H1 (cell line): ENCODE data around the gene ARHGEF40. TPM values are rescaled to one million over a fixed set of nuclear protein-coding genes. Genes with fewer than 3 reads are reported as not detected.

Experiments used
- CTCF ChIA-PET: fragments of 300-600 bp; sonication (Branson Sonifier 250); formaldehyde crosslinking; loops from one replicate; lab custom pipeline; 2021; ENCODE audit not compliant: partially characterized antibody; lab: Charles Lee
- POLR2A ChIA-PET: fragments of 300-600 bp; sonication (Branson Sonifier 250); formaldehyde crosslinking; loops from one replicate; lab custom pipeline; 2021; ENCODE audit warnings: inconsistent platforms; ENCODE audit not compliant: partially characterized antibody; lab: Charles Lee
- DNase-seq, 2 experiments: peaks; one replicate each; pipeline versions ENCODE4 v3.0.0 to v3.0.0-alpha.2; 2010 to 2022; ENCODE audit warnings: low spot score in 2 of 2, low read depth in 1 of 2, mixed read lengths in 1 of 2
- FAIRE-seq: peaks from 2 replicates; lab custom pipeline; 2011; peaks lifted over from hg19 to GRCh38; lab: Jason Lieb, UNC
- H2AFZ ChIP-seq: 2 replicates; pipeline ENCODE4 v1.8.1; 2012; ENCODE audit warnings: low read length, inconsistent platforms
- H2AK5ac ChIP-seq: 2 replicates; pipeline ENCODE4 v1.6.1; 2013; ENCODE audit warnings: low read depth, low read length
- H2BK120ac ChIP-seq: replicated peaks from 2 replicates; pipeline ENCODE3; 2013; ENCODE audit warnings: low read depth, low read length, inconsistent platforms
- H2BK12ac ChIP-seq: 2 replicates; pipeline ENCODE4 v1.6.1; 2013; ENCODE audit warnings: low read depth, low read length
- H2BK15ac ChIP-seq: 2 replicates; pipeline ENCODE4 v1.6.1; 2013; ENCODE audit warnings: low read length
- H2BK20ac ChIP-seq: 2 replicates; pipeline ENCODE4 v1.6.1; 2013; ENCODE audit warnings: low read length
- H2BK5ac ChIP-seq: 2 replicates; pipeline ENCODE4 v1.6.1; 2013; ENCODE audit warnings: low read depth, low read length
- H3K14ac ChIP-seq: 2 replicates; pipeline ENCODE4 v1.6.1; 2013; ENCODE audit warnings: inconsistent platforms; ENCODE audit not compliant: insufficient read length
- H3K18ac ChIP-seq: 2 replicates; pipeline ENCODE4 v1.6.1; 2013; ENCODE audit warnings: low read length; ENCODE audit errors: extremely low read depth
- H3K23ac ChIP-seq: 2 replicates; pipeline ENCODE4 v1.6.1; 2013; ENCODE audit warnings: inconsistent platforms; ENCODE audit not compliant: insufficient read length
- H3K23me2 ChIP-seq: 2 replicates; pipeline ENCODE4 v1.6.1; 2013; ENCODE audit warnings: low read depth, low read length
- H3K27ac ChIP-seq: 2 replicates; pipeline ENCODE4 v1.6.1; 2011; ENCODE audit warnings: low read depth, low read length, inconsistent platforms
- H3K27me3 ChIP-seq, 4 experiments: replicated peaks in 1 of 4; 1 replicate in 1 of 4; 2 replicates in 3 of 4; pipeline versions ENCODE4 v1.6.1 to v1.8.1; 2011 to 2013; ENCODE audit warnings: low read length in 3 of 4, mild to moderate bottlenecking in 3 of 4, inconsistent platforms in 2 of 4, mixed read lengths in 2 of 4, moderate library complexity in 1 of 4; ENCODE audit not compliant: control insufficient read depth in 3 of 4, insufficient read depth in 3 of 4; ENCODE audit errors: extremely low read depth in 1 of 4
- H3K36me3 ChIP-seq, 4 experiments: 2 replicates each; pipeline versions ENCODE4 v1.6.1 to v1.8.1; 2011 to 2013; ENCODE audit warnings: mild to moderate bottlenecking in 4 of 4, low read length in 3 of 4, moderate library complexity in 2 of 4, control low read depth in 1 of 4, inconsistent platforms in 1 of 4; ENCODE audit not compliant: insufficient read depth in 4 of 4, control insufficient read depth in 2 of 4
- H3K4ac ChIP-seq: replicated peaks from 2 replicates; pipeline ENCODE3; 2013; ENCODE audit warnings: low read length, low read depth, mixed read lengths, inconsistent platforms; ENCODE audit not compliant: insufficient read length
- H3K4me1 ChIP-seq, 4 experiments: replicated peaks in 1 of 4; 1 replicate in 1 of 4; 2 replicates in 3 of 4; pipeline versions ENCODE4 v1.6.1 to v1.8.1; 2011 to 2013; ENCODE audit warnings: low read length in 3 of 4, inconsistent platforms in 2 of 4, mixed read lengths in 1 of 4; ENCODE audit not compliant: insufficient read depth in 4 of 4, control insufficient read depth in 3 of 4
- H3K4me2 ChIP-seq, 2 experiments: 2 replicates each; pipeline versions ENCODE4 v1.6.1 to v1.8.1; 2011 to 2013; ENCODE audit warnings: low read depth in 2 of 2, low read length in 2 of 2, control low read depth in 1 of 2, inconsistent platforms in 1 of 2, mild to moderate bottlenecking in 1 of 2; ENCODE audit not compliant: insufficient read depth in 1 of 2
- H3K4me3 ChIP-seq, 4 experiments: fragments of 200-600, 300-600 bp in 1 of 4; sonication (generic), shearing (Covaris generic), sonication (Bioruptor Twin) in 1 of 4; 2 replicates each; pipeline versions ENCODE4 v1.5.1 to v1.8.1; 2011 to 2016; ENCODE audit warnings: low read length in 4 of 4, low read depth in 3 of 4, control low read depth in 2 of 4, inconsistent platforms in 2 of 4, mild to moderate bottlenecking in 2 of 4, mixed read lengths in 1 of 4, moderate library complexity in 1 of 4; ENCODE audit not compliant: insufficient read depth in 2 of 4; ENCODE audit errors: extremely low read depth in 1 of 4
- H3K56ac ChIP-seq: replicated peaks from 2 replicates; pipeline ENCODE3; 2013; ENCODE audit warnings: low read depth, mild to moderate bottlenecking, mixed read lengths, low read length, inconsistent platforms; ENCODE audit not compliant: insufficient read length
- H3K79me1 ChIP-seq: 2 replicates; pipeline ENCODE4 v1.6.1; 2013; ENCODE audit warnings: low read depth, low read length, control low read depth
- H3K79me2 ChIP-seq, 2 experiments: 2 replicates each; pipeline versions ENCODE4 v1.6.1 to v1.8.1; 2012 to 2013; ENCODE audit warnings: low read length in 2 of 2, mild to moderate bottlenecking in 2 of 2, inconsistent platforms in 1 of 2; ENCODE audit not compliant: insufficient read depth in 2 of 2, control insufficient read depth in 1 of 2
- H3K9ac ChIP-seq, 4 experiments: replicated peaks in 1 of 4; 1 replicate in 1 of 4; 2 replicates in 3 of 4; pipeline versions ENCODE4 v1.6.1 to v1.8.1; 2011 to 2013; ENCODE audit warnings: low read depth in 3 of 4, low read length in 3 of 4, control low read depth in 2 of 4, mild to moderate bottlenecking in 2 of 4, moderate library complexity in 2 of 4, inconsistent platforms in 1 of 4; ENCODE audit errors: extremely low read depth in 1 of 4
- H3K9me3 ChIP-seq, 2 experiments: 2 replicates each; pipeline versions ENCODE4 v1.6.1 to v1.8.1; 2012 to 2013; ENCODE audit warnings: mild to moderate bottlenecking in 2 of 2, moderate library complexity in 2 of 2, control low read depth in 1 of 2, inconsistent platforms in 1 of 2, low read depth in 1 of 2, low read length in 1 of 2, mixed read lengths in 1 of 2; ENCODE audit not compliant: insufficient read depth in 2 of 2
- H4K20me1 ChIP-seq, 2 experiments: replicated peaks in 1 of 2; 2 replicates each; pipeline versions ENCODE3 to v1.8.1; 2011 to 2013; ENCODE audit warnings: inconsistent platforms in 2 of 2, low read length in 2 of 2, mild to moderate bottlenecking in 1 of 2; ENCODE audit not compliant: insufficient read depth in 2 of 2, control insufficient read depth in 1 of 2
- H4K5ac ChIP-seq: 2 replicates; pipeline ENCODE4 v1.6.1; 2013; ENCODE audit warnings: low read length, low read depth, mixed read lengths, inconsistent platforms; ENCODE audit not compliant: insufficient read length
- H4K8ac ChIP-seq: 2 replicates; pipeline ENCODE4 v1.8.0; 2013; ENCODE audit warnings: mild to moderate bottlenecking, moderate library complexity, low read length, inconsistent platforms; ENCODE audit not compliant: insufficient read depth; ENCODE audit errors: extremely low read depth
- H4K91ac ChIP-seq: replicated peaks from 2 replicates; pipeline ENCODE3; 2013; ENCODE audit warnings: low read length, mixed read lengths, inconsistent platforms; ENCODE audit not compliant: insufficient read length
- CHD2 ChIP-seq: IDR thresholded peaks from 2 replicates; pipeline ENCODE4 v1.6.1; 2012; ENCODE audit warnings: low read length, improper control_type of control experiment
- GABPA ChIP-seq: IDR thresholded peaks from 2 replicates; pipeline ENCODE4 v1.6.1; 2011; ENCODE audit warnings: mild to moderate bottlenecking, low read length, moderate library complexity, borderline replicate concordance; ENCODE audit not compliant: insufficient read depth
- HDAC2 ChIP-seq, 2 experiments: fragments of 300-600 bp in 1 of 2; sonication (generic) in 1 of 2; IDR thresholded peaks; 2 replicates each; pipeline ENCODE4 v1.6.1; 2011 to 2012; ENCODE audit warnings: low read depth in 2 of 2, low read length in 2 of 2, mild to moderate bottlenecking in 2 of 2, moderate library complexity in 2 of 2, borderline replicate concordance in 1 of 2, inconsistent platforms in 1 of 2
- KDM4A ChIP-seq: IDR thresholded peaks from one replicate; pipeline ENCODE4 v1.7.1; 2012; ENCODE audit warnings: low read depth, mild to moderate bottlenecking, moderate library complexity, low read length, inconsistent platforms; ENCODE audit not compliant: severe bottlenecking
- NRF1 ChIP-seq: IDR thresholded peaks from 2 replicates; pipeline ENCODE4 v1.6.1; 2011; ENCODE audit warnings: mild to moderate bottlenecking, low read depth, low read length, improper control_type of control experiment
- RNF2 ChIP-seq: fragments of 200-900, 300-1000 bp; sonication (generic); IDR thresholded peaks from 2 replicates; pipeline ENCODE4 v1.7.1; 2016; ENCODE audit warnings: borderline replicate concordance, low read depth, mild to moderate bottlenecking, antibody characterized with exemption, low read length; ENCODE audit not compliant: poor library complexity, severe bottlenecking; ENCODE audit errors: missing control alignments
- TBP ChIP-seq: IDR thresholded peaks from 2 replicates; pipeline ENCODE4 v1.6.1; 2011; ENCODE audit warnings: low read depth, low read length, improper control_type of control experiment
- USF2 ChIP-seq: IDR thresholded peaks from 2 replicates; pipeline ENCODE4 v1.6.1; 2011; ENCODE audit warnings: low read length, improper control_type of control experiment
- WGBS, 2 experiments: shearing (Covaris generic) in 1 of 2; methylation state at CpG; one replicate each; pipeline versions ENCODE4 v1.1.6 to v1.1.7; 2013 to 2015; ENCODE audit warnings: low lambda C conversion rate in 2 of 2, mixed read lengths in 2 of 2, inconsistent platforms in 1 of 2, low coverage in 1 of 2, missing lambda C conversion rate in 1 of 2; ENCODE audit not compliant: insufficient replicate concordance in 2 of 2, insufficient coverage in 1 of 2, insufficient read length in 1 of 2; ENCODE audit errors: extremely low coverage in 1 of 2, missing lambda C conversion rate in 1 of 2; 5-methylcytosine and 5-hydroxymethylcytosine counted together
- polyA plus RNA-seq, 7 experiments: library from polyadenylated mRNA; depleted of rRNA in 3 of 7; stranded (reverse) in 5 of 7; unstranded in 2 of 7; fragments of >200 nt in 5 of 7; fragments of 200-250 nt in 2 of 7; gene quantifications; 1 replicate in 5 of 7; 2 replicates in 1 of 7; 4 replicates in 1 of 7; pipeline versions ENCODE4 v1.2.1 to v1.2.3, GENCODE V29; 2011 to 2013; ENCODE audit warnings: missing spikeins in 2 of 7, mixed read lengths in 2 of 7
- total RNA-seq: library from RNA; stranded (reverse); fragmentation: NEBNext Ultra II Directional; extraction: Animal tissue kit (Norgen Biotek cat#: 25700); gene quantifications from 2 replicates; pipeline ENCODE4 v1.2.1, GENCODE V29; 2021
- TF ChIP-seq, protein P1 (sequence below): IDR thresholded peaks from 2 replicates; pipeline ENCODE4 v1.6.1; 2011; ENCODE audit warnings: low read depth, mild to moderate bottlenecking, low read length; ENCODE audit not compliant: insufficient read depth

Gene ARHGEF40
- total and polyA plus RNA-seq, 2 of the 8 experiments (the other 6 are each of a cell fraction or from before 2014, with no cell fraction given) = 53.1 to 101 TPM

- no peak overlapping the region for H3K4ac ChIP-seq
- peaks cover 0 to 10% of the 10 kb centered on the region in 2 experiments; a peak in 2 of 4 replicates for H3K79me2 ChIP-seq
- H3K56ac ChIP-seq = no peak overlapping the region
- H2BK120ac ChIP-seq = no peak overlapping the region
- FAIRE-seq = no peak
- H3K79me1 ChIP-seq = peaks cover 8% of the 10 kb centered on the region; the same call in 1 of the 2 replicates
- no peak overlapping the region for H3K4me2 ChIP-seq
- H2AK5ac ChIP-seq = no peak overlapping the region
- no peak overlapping the region for H4K8ac ChIP-seq
- H3K18ac ChIP-seq = no peak overlapping the region
- no peak overlapping the region for H4K91ac ChIP-seq
- no peak overlapping the region for H3K4me3 ChIP-seq
- no peak overlapping the region for H2BK5ac ChIP-seq
- ChIA-PET CTCF (interaction anchor here (0.6 to 10.2 kb wide), 21 partner anchors 8 to 626 kb away, joined by 3 to 148 read pairs (median 5); partner anchors contain the start of genes ARHGEF40, RNASE8 and TMEM253), POLR2A (interaction anchor here (1.0 to 12.4 kb wide), 7 partner anchors 12 to 75 kb away, joined by 3 to 245 read pairs (median 4); partner anchors contain the start of genes ARHGEF40, NDRG2 and TMEM253)
- 89% methylated on average over 27 of the region's 45 CpGs; no CpG with 5 or more reads in 1 of the 2 experiments for WGBS, 2 experiments
- H3K23me2 ChIP-seq = peaks cover 5% of the 10 kb centered on the region; the same call in 1 of the 2 replicates
- no peak overlapping the region for H4K5ac ChIP-seq
- no peak overlapping the region for H2BK20ac ChIP-seq
- H3K9ac ChIP-seq = no peak overlapping the region
- no peak overlapping the region for H2BK15ac ChIP-seq
- H3K36me3 ChIP-seq = peaks cover 18 to 58% (median 51%) of the 10 kb centered on the region in 4 experiments
- no peak overlapping the region for H3K14ac ChIP-seq
- H3K27me3 ChIP-seq = no peaks in the 10 kb centered on the region
- H3K4me1 ChIP-seq = peaks cover 14 to 21% (median 17%) of the 10 kb centered on the region in 4 experiments
- H3K27ac ChIP-seq = no peak overlapping the region
- H2BK12ac ChIP-seq = no peak overlapping the region
- H2AFZ ChIP-seq = no peak overlapping the region
- H3K23ac ChIP-seq = no peak overlapping the region
- H3K9me3 ChIP-seq = no peaks in the 10 kb centered on the region
- DNase-seq = peak in 1 of 2 experiments; percentile 90
- peaks cover 13 to 19% of the 10 kb centered on the region in 2 experiments for H4K20me1 ChIP-seq
- TF ChIP-seq GABPA = no peak
- TF ChIP-seq RNF2 = no peak
- TF ChIP-seq USF2 = no peak
- no peak for TF ChIP-seq TBP
- TF ChIP-seq, protein P1, sequence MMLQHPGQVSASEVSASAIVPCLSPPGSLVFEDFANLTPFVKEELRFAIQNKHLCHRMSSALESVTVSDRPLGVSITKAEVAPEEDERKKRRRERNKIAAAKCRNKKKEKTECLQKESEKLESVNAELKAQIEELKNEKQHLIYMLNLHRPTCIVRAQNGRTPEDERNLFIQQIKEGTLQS = no peak
- TF ChIP-seq CHD2 = no peak
- no peak for TF ChIP-seq HDAC2 (IDR thresholded peaks at IDR 0.05; ENCODE audit: borderline replicate concordance in 1 of 2, low read depth in 2 of 2, low read length in 2 of 2)
- TF ChIP-seq NRF1 = no peak
- TF ChIP-seq KDM4A = no peak
Observed at GRCh38 chr14:21090194-21090939, 20.3 kb downstream of the ARHGEF40 start.
